T-helper 22 cell (primary cell): ENCODE data around the gene COMMD1.
"Not testable (repeated sequence)": the region's sequence is repeated elsewhere in the genome, so short reads cannot be mapped to it uniquely, and the experiment has no call there.

Source experiments
- DNase-seq: peaks from one replicate; pipeline ENCODE4 v3.0.0-alpha.2; 2020; ENCODE audit warnings: low read depth

Gene COMMD1

DNA sequence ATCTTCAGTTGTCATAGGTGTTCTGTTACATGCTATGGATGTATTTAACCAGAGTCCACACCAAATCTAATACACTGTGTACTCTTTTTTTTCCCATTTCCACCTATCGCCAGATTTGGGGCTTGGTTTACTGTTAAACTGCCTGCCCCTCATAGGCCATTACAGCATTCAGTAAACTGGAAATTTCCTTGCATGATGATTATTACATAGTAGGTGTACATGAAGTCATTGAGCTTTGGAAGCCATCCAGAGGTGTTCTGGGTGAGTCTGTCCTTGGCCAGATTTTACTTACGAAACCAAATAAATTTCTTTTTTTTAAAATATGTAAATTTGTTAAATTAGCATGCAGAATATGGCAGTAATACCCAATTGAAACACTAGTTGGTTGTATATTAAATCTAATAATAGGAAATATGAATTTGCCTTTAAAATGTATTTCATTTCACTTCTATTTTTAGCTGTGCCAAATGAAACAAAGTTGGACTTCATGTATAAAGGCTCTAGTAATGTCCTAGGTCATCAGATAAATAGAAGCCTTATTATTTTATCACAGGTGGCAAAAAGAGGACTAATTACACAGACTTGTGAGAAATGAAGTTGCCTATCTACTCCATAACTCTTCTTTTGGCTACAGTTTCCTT, 60.7 kb downstream of the COMMD1 start:
- DNase-seq: no peak

DNA sequence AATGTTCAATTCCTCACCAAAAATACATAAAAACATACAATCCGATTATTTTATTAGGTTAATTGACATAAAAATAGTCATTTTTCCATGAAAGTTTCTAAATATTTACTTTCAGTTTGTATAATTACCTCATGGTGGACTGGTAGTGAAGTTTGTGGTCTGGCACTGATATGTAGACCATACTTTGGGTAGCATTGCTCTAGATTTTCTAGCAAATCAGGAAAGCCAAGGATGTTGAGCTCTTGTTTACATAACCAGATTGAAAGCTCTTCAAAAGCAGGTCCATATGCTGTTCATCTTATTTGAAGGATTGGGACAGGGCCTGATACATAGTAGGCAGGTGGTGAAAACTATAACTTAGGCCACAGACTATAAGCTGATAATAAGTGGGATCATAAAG, 61.8 kb downstream of the COMMD1 start:
- DNase-seq: no peak

DNA sequence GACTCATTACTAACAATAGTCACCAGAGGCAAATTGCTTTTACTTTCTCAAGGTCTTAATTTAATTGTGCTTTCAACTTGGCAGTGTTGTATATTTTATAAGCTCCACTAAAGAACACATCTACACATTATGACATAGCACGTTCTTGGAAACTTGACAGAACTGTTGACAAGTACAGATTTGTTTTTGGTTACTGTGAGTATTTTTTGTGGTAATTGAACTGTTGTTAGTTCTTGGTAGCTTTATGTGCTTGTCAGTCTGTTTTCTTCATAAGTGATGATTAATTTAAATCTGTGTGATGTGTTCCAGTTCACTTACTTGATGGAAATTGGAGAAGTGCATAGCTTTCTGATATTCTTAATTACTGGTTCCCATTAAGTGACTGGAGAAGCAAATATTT, 63.9 kb downstream of the COMMD1 start:
- no peak for DNase-seq

DNA sequence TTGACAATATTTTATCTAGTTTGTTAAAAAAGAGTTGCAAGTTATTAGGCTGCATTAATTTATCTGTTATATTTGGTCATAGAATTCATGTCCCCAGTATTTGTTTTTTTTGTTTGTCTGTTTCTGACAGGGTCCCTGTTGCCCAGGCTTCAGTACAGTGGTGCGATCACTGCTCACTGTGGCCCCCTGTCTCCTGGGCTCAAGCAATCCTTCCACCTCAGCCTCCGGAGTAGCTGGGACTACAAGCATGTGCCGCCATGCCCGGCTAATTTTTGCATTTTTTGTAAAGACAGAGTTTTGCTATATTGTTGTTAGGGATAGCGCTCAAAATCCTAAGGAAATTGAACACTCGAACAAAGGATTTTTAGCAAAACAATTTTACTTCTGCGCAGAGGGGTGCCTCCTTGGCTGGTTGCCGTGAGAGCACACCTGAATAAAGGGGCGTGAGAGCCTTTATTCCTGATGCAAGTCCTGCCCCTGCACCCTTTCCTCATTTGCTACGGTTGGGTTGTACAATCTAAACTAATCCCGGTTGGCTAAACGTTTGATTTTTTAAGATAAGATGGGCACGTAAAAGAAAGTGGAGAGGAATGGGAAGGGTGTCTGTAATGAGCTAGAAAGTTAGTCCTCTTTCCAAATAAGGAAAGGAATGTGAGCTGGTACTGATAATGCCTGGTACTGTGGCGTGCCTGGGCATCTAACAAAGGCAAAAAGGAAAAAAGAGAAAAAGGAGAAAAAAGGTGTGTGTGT, 65.5 kb downstream of the COMMD1 start:
- no peak for DNase-seq

DNA sequence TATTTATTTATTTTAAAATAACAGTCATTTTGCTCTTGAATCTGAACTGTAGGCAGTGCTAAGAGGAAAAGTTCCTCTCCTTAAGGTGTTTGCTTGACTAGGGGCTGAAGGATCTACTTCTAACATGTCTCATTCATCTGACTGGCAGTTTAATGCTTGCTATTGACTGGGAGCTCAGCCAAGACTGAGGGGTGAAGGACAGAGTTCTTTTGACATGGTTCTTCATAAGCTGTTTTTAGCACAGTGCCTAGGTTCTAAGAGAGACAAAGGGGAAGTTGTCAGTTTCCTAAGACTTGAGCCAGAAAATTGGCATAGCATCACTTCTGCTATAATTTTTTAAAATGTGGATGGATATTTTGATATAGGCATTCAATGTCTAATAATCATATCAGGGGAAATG, 73.0 kb downstream of the COMMD1 start:
- DNase-seq: no peak

DNA sequence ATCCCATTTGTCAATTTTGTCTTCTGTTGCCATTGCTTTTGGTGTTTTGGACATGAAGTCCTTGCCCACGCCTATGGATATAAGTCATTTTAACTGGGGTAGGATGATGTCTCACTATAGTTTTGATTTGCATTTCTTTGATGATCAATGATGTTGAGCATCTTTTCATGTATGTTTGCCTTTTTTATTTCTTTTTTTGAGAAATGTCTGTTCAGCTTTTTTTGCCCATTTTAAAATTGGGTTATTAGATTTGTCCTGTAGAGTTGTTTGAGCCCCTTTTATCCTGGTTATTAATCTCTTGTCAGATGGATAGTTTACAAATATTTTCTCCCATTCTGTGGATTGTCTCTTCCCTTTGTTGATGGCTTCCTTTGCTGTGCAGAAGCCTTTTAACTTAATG, 75.3 kb downstream of the COMMD1 start:
- DNase-seq: no peak

DNA sequence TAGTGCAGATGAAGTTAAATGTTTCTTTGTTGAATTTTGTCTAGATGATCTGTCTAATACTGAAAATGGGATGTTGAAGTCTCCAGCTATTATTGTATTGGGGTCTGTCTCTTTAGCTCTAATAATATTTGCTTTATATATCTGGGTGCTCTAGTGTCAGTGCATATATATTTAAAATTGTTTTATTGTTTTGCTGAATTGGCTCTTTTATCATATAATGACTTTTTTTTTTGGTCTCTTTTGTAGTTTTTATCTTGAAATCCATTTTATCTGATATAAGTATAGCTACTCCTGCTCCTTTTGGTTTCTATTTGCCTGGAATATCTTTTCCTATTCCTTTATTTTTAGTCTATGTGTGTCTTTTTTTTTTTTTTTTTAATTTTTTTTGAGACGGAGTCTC, 79.2 kb downstream of the COMMD1 start:
- DNase-seq: no peak

DNA sequence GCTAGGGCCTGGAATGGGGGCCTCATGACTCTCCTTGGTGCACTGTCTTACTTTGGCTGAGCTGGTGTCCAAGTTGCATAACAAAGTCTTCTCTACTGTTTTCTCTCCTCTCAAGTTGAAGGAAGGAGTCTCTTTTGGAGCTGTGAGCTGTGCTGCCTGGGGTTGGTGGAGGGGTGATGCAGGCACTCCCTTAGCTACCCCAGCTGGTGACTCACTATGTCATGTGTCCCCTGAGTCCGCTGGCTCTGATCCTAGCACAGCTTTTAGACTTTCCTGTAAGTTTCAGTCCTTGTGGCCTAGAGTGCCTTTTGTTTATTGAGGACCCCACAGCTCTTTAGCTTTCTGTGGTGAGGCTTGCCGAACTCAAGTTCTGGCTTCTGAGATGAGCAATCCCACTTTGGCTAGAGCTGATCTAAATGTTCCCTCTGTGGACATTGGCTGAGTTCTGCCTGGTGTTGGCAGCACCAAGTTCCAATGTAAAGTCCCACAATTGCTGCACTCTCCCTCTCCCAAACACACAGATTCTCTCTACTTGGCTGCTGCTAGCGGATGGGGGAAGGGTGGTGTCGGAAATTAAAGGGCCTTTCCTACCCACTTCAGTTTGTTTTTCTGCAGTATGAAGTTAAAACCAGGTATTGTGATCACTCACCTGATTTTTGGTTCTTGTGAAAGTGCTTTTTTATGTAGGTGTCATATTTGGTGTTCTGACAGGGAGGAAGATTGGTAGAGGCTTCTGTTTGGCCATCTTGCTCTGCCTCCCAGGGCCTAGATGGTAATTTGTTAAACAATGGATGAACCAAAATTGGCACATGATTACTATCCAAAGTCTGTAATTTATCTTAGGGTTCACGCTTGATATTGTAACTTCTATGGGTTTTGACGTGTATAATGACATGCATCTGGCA, 83.2 kb downstream of the COMMD1 start:
- no peak for DNase-seq

DNA sequence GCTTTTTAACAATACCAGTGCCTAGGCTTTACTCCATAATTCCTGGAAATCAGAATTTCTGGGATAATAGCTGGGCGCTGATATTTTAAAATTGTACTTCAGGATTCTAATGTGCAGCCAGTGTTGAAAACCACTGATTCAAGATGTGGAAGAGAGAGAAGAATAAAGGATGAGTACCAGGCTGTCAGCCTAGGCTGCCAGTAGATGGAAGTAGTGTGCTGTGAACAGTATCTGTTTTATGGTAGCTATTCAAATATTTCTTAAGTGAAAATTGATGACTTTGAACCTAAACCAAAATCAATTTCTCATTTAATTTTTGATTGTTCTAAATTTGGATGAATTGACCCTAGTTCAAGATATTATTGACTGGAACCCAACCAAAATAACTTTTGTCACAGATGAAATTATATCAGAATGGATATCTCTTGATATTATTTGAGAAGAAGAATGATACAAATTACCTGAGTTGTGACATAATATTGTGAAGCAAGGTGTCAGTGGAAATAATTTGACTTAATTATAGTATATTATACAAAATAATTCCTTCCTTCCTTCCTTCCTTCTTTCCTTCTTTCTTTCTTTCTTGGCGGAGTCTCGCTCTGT, 88.0 kb downstream of the COMMD1 start:
- no peak for DNase-seq

DNA sequence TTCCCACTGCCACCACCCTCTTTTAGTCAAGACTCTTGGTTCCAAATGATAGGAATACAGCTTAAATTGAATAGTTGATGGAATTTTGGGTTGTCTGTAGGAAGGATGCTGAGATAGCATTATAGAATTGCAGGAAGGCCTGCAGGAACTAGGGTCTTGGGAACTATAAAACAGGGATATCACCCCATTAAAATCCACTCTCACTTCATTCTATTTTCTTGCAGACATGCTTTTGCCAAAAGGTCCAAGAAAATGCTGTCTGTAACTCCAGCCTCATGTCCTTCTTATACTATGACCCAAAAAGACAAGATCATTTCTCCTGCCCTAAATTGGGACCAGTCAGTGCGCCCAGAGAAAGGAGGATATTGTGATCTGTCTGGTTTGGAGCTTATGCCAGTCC, 89.1 kb downstream of the COMMD1 start:
- no peak for DNase-seq

DNA sequence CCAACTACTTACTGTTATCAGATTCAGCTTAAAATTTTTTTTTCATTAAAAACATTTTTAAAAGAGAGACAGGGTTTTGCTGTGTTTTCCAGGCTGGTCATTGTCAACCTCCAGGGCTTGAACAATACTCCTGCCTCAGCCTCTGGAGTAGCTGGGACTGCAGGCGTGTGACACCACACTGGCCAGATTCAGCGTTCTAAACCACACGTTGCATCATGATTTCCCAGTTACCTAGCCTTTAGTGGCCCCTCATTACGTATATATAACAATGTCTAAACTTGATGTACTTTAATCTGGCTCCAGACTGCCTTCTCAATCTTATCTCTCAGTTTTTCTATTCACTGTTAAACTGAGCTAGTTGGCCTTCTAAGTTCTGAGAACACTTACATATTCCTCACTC, 89.6 kb downstream of the COMMD1 start:
- no peak for DNase-seq

DNA sequence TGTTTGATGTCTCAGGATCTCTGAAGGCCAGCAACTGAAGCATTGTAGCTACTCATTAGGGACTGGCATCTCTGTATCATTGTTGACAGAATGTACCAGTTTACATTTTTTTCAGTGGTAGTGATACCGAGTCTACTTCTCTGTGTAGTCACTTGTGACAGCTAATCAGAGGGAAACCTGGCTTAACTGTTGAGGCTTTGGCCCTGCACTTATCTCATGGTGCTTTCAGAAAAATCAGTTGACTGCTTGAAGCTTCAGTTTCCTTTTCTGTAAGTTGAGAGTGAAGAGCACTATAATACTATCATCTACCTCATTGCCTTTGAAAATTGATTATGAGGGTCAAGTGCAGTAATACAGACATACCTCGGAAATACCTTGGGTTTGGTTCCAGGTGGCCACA, 90.0 kb downstream of the COMMD1 start:
- DNase-seq: no peak

DNA sequence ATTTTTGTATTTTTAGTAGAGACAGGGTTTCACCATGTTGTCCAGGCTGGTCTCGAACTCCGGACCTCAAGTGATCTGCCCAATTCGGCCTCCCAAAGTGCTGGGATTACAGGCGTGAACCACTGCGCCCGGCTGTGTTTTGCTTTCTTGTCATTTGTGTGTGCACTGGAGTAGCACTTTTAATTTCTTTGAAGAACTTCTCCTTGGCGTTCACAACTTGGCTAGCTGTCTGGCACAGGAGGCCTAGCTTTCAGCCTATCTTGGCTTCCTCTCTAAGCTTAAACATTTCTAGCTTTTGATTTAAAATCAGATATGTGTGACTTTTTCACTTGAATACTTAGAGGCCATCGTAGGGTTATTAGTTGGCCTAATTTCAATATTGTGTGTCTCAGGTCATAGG, 93.0 kb downstream of the COMMD1 start:
- no peak for DNase-seq

DNA sequence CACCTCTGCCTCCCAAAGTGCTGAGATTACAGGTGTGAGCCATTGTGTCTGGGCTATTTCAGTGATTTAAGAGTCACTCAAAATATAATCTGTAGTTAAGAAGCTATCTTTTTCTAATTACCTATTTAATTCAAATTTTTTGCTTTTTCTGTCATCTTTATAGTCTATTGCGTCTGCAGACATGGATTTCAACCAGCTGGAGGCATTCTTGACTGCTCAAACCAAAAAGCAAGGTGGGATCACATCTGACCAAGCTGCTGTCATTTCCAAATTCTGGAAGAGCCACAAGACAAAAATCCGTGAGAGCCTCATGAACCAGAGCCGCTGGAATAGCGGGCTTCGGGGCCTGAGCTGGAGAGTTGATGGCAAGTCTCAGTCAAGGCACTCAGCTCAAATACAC, 95.1 kb downstream of the COMMD1 start:
- no peak for DNase-seq

DNA sequence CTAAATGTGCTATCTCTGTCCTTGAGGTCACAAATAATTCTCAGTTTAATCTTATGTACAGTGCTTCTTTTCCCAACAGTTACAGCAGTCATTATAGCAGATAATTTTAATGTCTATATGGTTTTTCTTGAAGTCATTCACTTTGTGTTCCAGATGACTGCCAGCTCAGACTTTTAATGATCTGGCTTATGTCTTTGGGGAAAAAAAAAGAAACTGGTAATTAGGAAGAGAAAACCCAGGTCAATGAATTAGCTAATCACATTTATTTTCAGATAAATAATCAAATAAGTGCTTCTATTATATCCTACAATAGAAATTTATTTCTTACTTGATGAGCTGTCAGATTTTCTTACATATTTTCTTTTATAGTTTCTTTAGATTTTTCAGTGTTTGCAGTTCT, 96.0 kb downstream of the COMMD1 start:
- no peak for DNase-seq

DNA sequence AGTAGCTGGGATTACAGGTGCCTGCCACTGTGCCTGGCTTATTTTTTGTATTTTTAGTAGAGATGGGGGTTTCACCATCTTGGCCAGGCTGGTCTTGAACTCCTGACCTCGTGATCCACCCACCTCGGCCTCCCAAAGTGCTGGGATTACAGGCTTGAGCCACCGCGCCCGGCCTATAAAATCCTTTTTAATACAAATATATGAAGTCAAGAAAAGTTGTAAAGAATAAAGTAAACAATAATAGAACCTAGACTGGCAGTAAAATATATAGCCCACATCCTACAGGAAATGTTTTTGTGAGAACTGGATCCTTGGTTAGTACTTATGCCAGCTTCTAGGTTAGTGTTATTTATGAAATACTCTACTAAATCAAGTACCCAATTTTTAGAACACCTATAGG, 99.0 kb downstream of the COMMD1 start:
- not testable (repeated sequence) for DNase-seq

DNA sequence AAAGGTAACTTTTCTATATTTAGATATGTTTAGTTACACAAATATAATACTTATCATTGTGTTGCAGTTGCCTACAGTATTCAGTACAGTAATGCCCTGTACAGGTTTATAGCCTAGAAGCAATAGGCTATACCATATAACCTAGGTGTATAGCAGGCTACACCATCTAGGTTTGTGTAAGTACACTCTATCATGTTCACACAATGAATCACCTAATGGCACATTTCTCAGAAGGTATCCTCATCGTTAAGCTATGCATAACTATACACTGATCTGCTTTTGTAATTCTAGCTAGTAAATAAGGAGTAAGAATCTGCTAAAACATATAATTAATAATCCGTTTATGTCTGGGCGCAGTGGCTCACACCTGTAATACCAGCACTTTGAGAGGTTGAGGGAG, 102.1 kb downstream of the COMMD1 start:
- DNase-seq: no peak

DNA sequence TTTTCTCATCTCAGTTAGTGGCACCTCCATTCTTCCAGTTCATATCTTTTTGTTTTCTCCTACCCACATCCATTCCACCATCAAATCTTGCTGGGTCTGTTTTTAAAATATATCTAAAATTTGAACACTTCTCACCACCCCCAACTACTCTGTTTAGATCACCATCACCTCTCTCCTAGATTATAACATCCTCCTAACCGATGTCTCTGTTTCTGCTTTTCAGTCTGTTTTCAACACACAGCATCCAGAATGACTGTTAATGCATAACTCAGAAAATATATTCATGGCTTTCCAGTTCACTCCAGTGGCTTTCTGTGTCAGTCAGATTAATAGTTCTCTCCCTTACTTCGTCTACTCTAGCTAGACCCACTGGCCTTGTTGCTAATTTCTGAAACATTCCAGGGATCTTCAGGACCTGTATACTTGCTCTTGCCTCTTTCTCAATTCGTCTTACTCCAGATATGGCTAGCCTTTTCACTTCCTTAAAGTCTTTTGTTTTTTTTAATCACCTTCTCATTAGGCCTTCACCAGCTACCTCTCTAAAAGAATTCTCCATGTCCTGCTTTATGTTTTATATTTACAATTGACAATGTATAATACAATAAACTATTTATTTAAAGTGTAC, 105.3 kb downstream of the COMMD1 start:
- no peak for DNase-seq

DNA sequence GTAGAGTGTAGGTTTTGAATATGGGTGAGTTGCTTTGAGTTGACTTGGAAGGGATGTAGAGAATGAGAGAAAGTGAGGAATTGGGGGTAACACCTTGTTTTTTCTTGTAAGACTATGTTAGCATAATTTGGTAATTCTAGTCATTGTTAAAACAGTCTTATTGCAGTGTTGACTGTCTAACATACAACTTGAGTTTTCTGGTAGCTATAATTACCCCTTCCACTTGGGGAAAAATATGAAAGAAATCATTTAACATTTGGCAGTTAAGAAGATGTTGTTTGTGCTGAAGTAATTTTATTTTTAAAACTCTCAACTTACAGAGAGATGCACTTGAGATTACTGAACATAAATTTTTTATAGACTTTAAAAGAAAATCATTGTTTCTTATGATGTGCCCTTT, 108.2 kb downstream of the COMMD1 start:
- no peak for DNase-seq

DNA sequence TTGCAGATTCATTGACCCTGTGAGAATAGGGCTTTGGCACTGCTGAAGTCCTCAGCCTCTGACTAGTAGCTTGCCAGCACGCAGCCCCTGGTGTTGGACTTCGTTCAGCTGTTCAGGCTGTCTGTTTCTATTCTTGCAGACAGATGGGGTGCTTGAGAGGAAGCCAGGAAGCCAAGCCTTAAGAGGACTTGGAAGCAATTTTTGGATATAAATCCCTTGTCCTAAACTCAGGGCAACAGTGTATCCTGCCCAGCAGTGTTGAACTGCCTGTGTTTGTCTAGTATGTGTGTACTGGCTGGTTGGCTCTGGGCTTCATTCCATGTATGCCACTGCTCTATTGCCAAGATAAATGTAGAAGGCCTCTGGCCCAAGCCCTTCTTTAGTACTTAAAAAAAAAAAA, 108.6 kb downstream of the COMMD1 start:
- DNase-seq: no peak

DNA sequence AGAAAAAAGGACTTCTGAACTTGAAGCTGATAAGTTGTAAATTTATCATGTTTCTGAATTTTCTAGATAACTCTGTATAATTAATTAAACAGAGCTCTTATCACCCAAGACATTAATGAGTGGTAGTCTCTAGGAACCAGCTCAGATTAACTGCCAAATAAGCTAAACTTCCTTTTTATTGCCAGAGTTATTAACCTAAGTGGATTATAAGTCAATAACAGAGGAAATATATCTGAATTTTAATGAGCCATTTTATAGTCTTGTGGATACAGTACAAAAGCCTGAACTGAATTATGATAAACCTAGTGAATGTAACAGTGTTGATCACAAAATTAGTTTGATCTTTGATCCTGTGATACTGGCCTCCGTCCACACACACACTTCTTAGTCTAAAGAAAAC, 111.5 kb downstream of the COMMD1 start:
- DNase-seq: no peak

DNA sequence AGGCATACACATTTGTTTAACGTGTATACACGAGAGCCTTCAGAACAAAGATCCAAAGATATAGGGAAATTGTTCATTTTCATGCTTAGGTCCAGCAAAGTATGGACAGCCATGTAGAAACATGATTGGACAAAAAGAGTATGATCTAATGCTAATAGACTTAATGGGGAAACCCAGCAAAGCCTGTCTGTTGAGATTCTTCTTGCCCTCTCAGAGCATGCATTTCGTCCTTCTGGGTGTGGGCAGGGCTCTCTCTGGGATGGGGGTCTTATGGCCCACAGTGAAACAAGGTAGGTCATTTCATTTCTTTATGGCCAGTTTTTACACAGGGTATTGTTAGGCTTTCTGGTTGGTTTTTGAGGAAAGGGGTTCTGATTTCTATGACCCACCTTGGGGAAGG, 124.4 kb downstream of the COMMD1 start:
- DNase-seq: no peak
